GM12872 (cell line): Measurements from ENCODE around the gene TYSND1.

ENCODE experiments used
- CTCF ChIP-seq: IDR thresholded peaks from 3 replicates; pipeline ENCODE4 v1.5.1; 2011; ENCODE audit warnings: low read depth, mild to moderate bottlenecking, low read length, moderate library complexity; ENCODE audit not compliant: insufficient read depth

TYSND1 gene

GRCh38 chr10:70139151-70139996, 7.1 kb downstream of the TYSND1 start:
- TF ChIP-seq CTCF, result no peak

- no peak for TF ChIP-seq CTCF
Observed at GRCh38 chr10:70137927-70138883, 8.3 kb downstream of the TYSND1 start.

GRCh38 chr10:70137135-70137534, 9.4 kb downstream of the TYSND1 start:
- no peak for TF ChIP-seq CTCF

- no peak for TF ChIP-seq CTCF
Observed at GRCh38 chr10:70135684-70136083, 10.8 kb downstream of the TYSND1 start.

- no peak for TF ChIP-seq CTCF
Observed at GRCh38 chr10:70135046-70135445, 11.5 kb downstream of the TYSND1 start.

GRCh38 chr10:70132098-70133029, 14.1 kb downstream of the TYSND1 start, which contains the start of gene AIFM2:
TSS of gene AIFM2 (minus strand) at chr10:70132825. CDS start at chr10:70124084, 8,741 bp downstream.
- TF ChIP-seq CTCF, result 0 out of 3 replicates have a peak, but pooled peaks have one; percentile 17
